Stimulated activated naive CD8-positive, alpha-beta T cell treated with anti-CD3 and anti-CD28 coated beads, Interleukin-15, Interleukin-2, amounts not matched to agents 100 U/mL and 50 U/mL, for 24 hours (primary cell): ENCODE results near the gene B9D1.

Experiments
- ATAC-seq: fragments of 150-1000 bp; cut with Tn5 transposase; one replicate; pipeline ENCODE4 v1.10.0; 2021
- DNase-seq: peaks from one replicate; pipeline ENCODE4 v3.0.0; 2021

B9D1 gene

GRCh38 chr17:19301973-19302372 lies 60.5 kb downstream of the B9D1 start:
- ATAC-seq, result no peak

GRCh38 chr17:19301274-19301951 lies 61.1 kb downstream of the B9D1 start:
- DNase-seq, result no peak
- no peak for ATAC-seq

More at GRCh38 chr17:19301973-19302372, 60.5 kb downstream of the B9D1 start:
- no peak for DNase-seq

GRCh38 chr17:19299866-19300265 lies 62.7 kb downstream of the B9D1 start:
- DNase-seq, result no peak
- ATAC-seq, result no peak

GRCh38 chr17:19299214-19299747 lies 63.2 kb downstream of the B9D1 start:
- ATAC-seq (no peak), DNase-seq (no peak)

GRCh38 chr17:19298569-19299213 lies 63.8 kb downstream of the B9D1 start:
- ATAC-seq (no peak), DNase-seq (no peak)

- ATAC-seq (no peak), DNase-seq (no peak)
Measured at GRCh38 chr17:19296786-19297778, 65.4 kb downstream of the B9D1 start.

GRCh38 chr17:19295473-19296135 lies 66.9 kb downstream of the B9D1 start:
- no peak for DNase-seq
- ATAC-seq, result no peak

GRCh38 chr17:19294443-19294842 lies 68.1 kb downstream of the B9D1 start:
- DNase-seq (no peak), ATAC-seq (no peak)
